Measurements from ENCODE around the gene CDH6.

The CDH6 gene

GRCh38 chr5:31247381-31247780 lies 53.9 kb downstream of the CDH6 start:
- no peak overlapping the region for H3K27ac ChIP-seq (ENCODE audit: low read depth, low read length)
- H3K27me3 ChIP-seq (ENCODE audit: control insufficient read depth, insufficient read depth, low read length): no peaks in the 10 kb centered on the region
- H3K36me3 ChIP-seq (ENCODE audit: control insufficient read depth, insufficient read depth, low read length): no peaks in the 10 kb centered on the region

GRCh38 chr5:31250201-31250600 lies 56.7 kb downstream of the CDH6 start:
- no peak overlapping the region for H3K9ac ChIP-seq (ENCODE audit: low read length)
- H3K9me3 ChIP-seq (ENCODE audit: control insufficient read depth, insufficient read depth, low read depth, low read length): no peaks in the 10 kb centered on the region
- no peaks in the 10 kb centered on the region for H3K36me3 ChIP-seq (ENCODE audit: control insufficient read depth, insufficient read depth, low read length)
- no peaks in the 10 kb centered on the region for H3K27me3 ChIP-seq (ENCODE audit: control insufficient read depth, insufficient read depth, low read length)
- H3K4me3 ChIP-seq (ENCODE audit: low read depth, low read length): no peak overlapping the region
- H3K27ac ChIP-seq (ENCODE audit: low read depth, low read length): no peak overlapping the region
- no peaks in the 10 kb centered on the region for H3K4me1 ChIP-seq (ENCODE audit: control insufficient read depth, insufficient read depth, low read length)

More at GRCh38 chr5:31247381-31247780, 53.9 kb downstream of the CDH6 start:
- H3K4me1 ChIP-seq (ENCODE audit: control insufficient read depth, insufficient read depth, low read length): no peaks in the 10 kb centered on the region
- no peak overlapping the region for H3K9ac ChIP-seq (ENCODE audit: low read length)
- H3K4me3 ChIP-seq (ENCODE audit: low read depth, low read length): no peak overlapping the region
- H3K9me3 ChIP-seq (ENCODE audit: control insufficient read depth, insufficient read depth, low read depth, low read length): no peaks in the 10 kb centered on the region

- no peak overlapping the region for H3K9ac ChIP-seq (ENCODE audit: low read length)
- no peak overlapping the region for H3K27ac ChIP-seq (ENCODE audit: low read depth, low read length)
- H3K9me3 ChIP-seq (ENCODE audit: control insufficient read depth, insufficient read depth, low read depth, low read length): no peaks in the 10 kb centered on the region
- H3K36me3 ChIP-seq (ENCODE audit: control insufficient read depth, insufficient read depth, low read length): no peaks in the 10 kb centered on the region
- H3K4me1 ChIP-seq (ENCODE audit: control insufficient read depth, insufficient read depth, low read length): no peaks in the 10 kb centered on the region
- no peaks in the 10 kb centered on the region for H3K27me3 ChIP-seq (ENCODE audit: control insufficient read depth, insufficient read depth, low read length)
- H3K4me3 ChIP-seq (ENCODE audit: low read depth, low read length): no peak overlapping the region
Observed at GRCh38 chr5:31251032-31251431, 57.5 kb downstream of the CDH6 start.

- H3K4me1 ChIP-seq (ENCODE audit: control insufficient read depth, insufficient read depth, low read length): no peaks in the 10 kb centered on the region
- H3K9me3 ChIP-seq (ENCODE audit: control insufficient read depth, insufficient read depth, low read depth, low read length): no peaks in the 10 kb centered on the region
- no peak overlapping the region for H3K4me3 ChIP-seq (ENCODE audit: low read depth, low read length)
- H3K27me3 ChIP-seq (ENCODE audit: control insufficient read depth, insufficient read depth, low read length): no peaks in the 10 kb centered on the region
- no peaks in the 10 kb centered on the region for H3K36me3 ChIP-seq (ENCODE audit: control insufficient read depth, insufficient read depth, low read length)
- no peak overlapping the region for H3K9ac ChIP-seq (ENCODE audit: low read length)
- no peak overlapping the region for H3K27ac ChIP-seq (ENCODE audit: low read depth, low read length)
Observed at GRCh38 chr5:31255041-31255440, 61.6 kb downstream of the CDH6 start.

- Histone ChIP-seq H3K9me3 (ENCODE audit: control insufficient read depth, insufficient read depth, low read depth, low read length) (no peaks in the 10 kb centered on the region), H3K9ac (ENCODE audit: low read length) (no peak overlapping the region), H3K27ac (ENCODE audit: low read depth, low read length) (no peak overlapping the region), H3K36me3 (ENCODE audit: control insufficient read depth, insufficient read depth, low read length) (no peaks in the 10 kb centered on the region), H3K27me3 (ENCODE audit: control insufficient read depth, insufficient read depth, low read length) (no peaks in the 10 kb centered on the region), H3K4me3 (ENCODE audit: low read depth, low read length) (no peak overlapping the region), H3K4me1 (ENCODE audit: control insufficient read depth, insufficient read depth, low read length) (peaks cover 5% of the 10 kb centered on the region; the same call in 1 of the 2 replicates)
Observed at GRCh38 chr5:31268256-31268655, 74.8 kb downstream of the CDH6 start.

GRCh38 chr5:31268686-31269085 lies 75.2 kb downstream of the CDH6 start:
- no peaks in the 10 kb centered on the region for H3K27me3 ChIP-seq (ENCODE audit: control insufficient read depth, insufficient read depth, low read length)
- no peaks in the 10 kb centered on the region for H3K36me3 ChIP-seq (ENCODE audit: control insufficient read depth, insufficient read depth, low read length)
- H3K4me1 ChIP-seq (ENCODE audit: control insufficient read depth, insufficient read depth, low read length): peaks cover 9% of the 10 kb centered on the region; the same call in 1 of the 2 replicates
- no peaks in the 10 kb centered on the region for H3K9me3 ChIP-seq (ENCODE audit: control insufficient read depth, insufficient read depth, low read depth, low read length)
- no peak overlapping the region for H3K27ac ChIP-seq (ENCODE audit: low read depth, low read length)
- H3K4me3 ChIP-seq (ENCODE audit: low read depth, low read length): no peak overlapping the region
- H3K9ac ChIP-seq (ENCODE audit: low read length): no peak overlapping the region

GRCh38 chr5:31269259-31269658 lies 75.8 kb downstream of the CDH6 start:
- H3K36me3 ChIP-seq (ENCODE audit: control insufficient read depth, insufficient read depth, low read length): no peaks in the 10 kb centered on the region
- H3K9ac ChIP-seq (ENCODE audit: low read length): no peak overlapping the region
- H3K4me3 ChIP-seq (ENCODE audit: low read depth, low read length): no peak overlapping the region
- peaks cover 14% of the 10 kb centered on the region; the same call in 1 of the 2 replicates for H3K4me1 ChIP-seq (ENCODE audit: control insufficient read depth, insufficient read depth, low read length)
- no peaks in the 10 kb centered on the region for H3K9me3 ChIP-seq (ENCODE audit: control insufficient read depth, insufficient read depth, low read depth, low read length)
- H3K27me3 ChIP-seq (ENCODE audit: control insufficient read depth, insufficient read depth, low read length): no peaks in the 10 kb centered on the region
- no peak overlapping the region for H3K27ac ChIP-seq (ENCODE audit: low read depth, low read length)

GRCh38 chr5:31270396-31270795 lies 76.9 kb downstream of the CDH6 start:
- Histone ChIP-seq H3K9ac (ENCODE audit: low read length) (no peak overlapping the region), H3K9me3 (ENCODE audit: control insufficient read depth, insufficient read depth, low read depth, low read length) (no peaks in the 10 kb centered on the region), H3K4me1 (ENCODE audit: control insufficient read depth, insufficient read depth, low read length) (peaks cover 14% of the 10 kb centered on the region; the same call in 1 of the 2 replicates), H3K27ac (ENCODE audit: low read depth, low read length) (no peak overlapping the region), H3K36me3 (ENCODE audit: control insufficient read depth, insufficient read depth, low read length) (no peaks in the 10 kb centered on the region), H3K27me3 (ENCODE audit: control insufficient read depth, insufficient read depth, low read length) (no peaks in the 10 kb centered on the region), H3K4me3 (ENCODE audit: low read depth, low read length) (no peak overlapping the region)

- Histone ChIP-seq H3K36me3 (ENCODE audit: control insufficient read depth, insufficient read depth, low read length) (no peaks in the 10 kb centered on the region), H3K9ac (ENCODE audit: low read length) (no peak overlapping the region), H3K4me1 (ENCODE audit: control insufficient read depth, insufficient read depth, low read length) (peaks cover 14% of the 10 kb centered on the region; the same call in 1 of the 2 replicates), H3K4me3 (ENCODE audit: low read depth, low read length) (no peak overlapping the region), H3K27me3 (ENCODE audit: control insufficient read depth, insufficient read depth, low read length) (no peaks in the 10 kb centered on the region), H3K9me3 (ENCODE audit: control insufficient read depth, insufficient read depth, low read depth, low read length) (no peaks in the 10 kb centered on the region), H3K27ac (ENCODE audit: low read depth, low read length) (no peak overlapping the region)
Observed at GRCh38 chr5:31271567-31271966, 78.1 kb downstream of the CDH6 start.

- Histone ChIP-seq H3K27me3 (ENCODE audit: control insufficient read depth, insufficient read depth, low read length) (no peaks in the 10 kb centered on the region), H3K4me3 (ENCODE audit: low read depth, low read length) (no peak overlapping the region), H3K27ac (ENCODE audit: low read depth, low read length) (no peak overlapping the region), H3K9me3 (ENCODE audit: control insufficient read depth, insufficient read depth, low read depth, low read length) (no peaks in the 10 kb centered on the region), H3K36me3 (ENCODE audit: control insufficient read depth, insufficient read depth, low read length) (no peaks in the 10 kb centered on the region), H3K4me1 (ENCODE audit: control insufficient read depth, insufficient read depth, low read length) (peaks cover 14% of the 10 kb centered on the region; the same call in 1 of the 2 replicates), H3K9ac (ENCODE audit: low read length) (no peak overlapping the region)
Observed at GRCh38 chr5:31273161-31273560, 79.7 kb downstream of the CDH6 start.

GRCh38 chr5:31273631-31274378 lies 80.3 kb downstream of the CDH6 start:
- no peaks in the 10 kb centered on the region for H3K36me3 ChIP-seq (ENCODE audit: control insufficient read depth, insufficient read depth, low read length)
- H3K9me3 ChIP-seq (ENCODE audit: control insufficient read depth, insufficient read depth, low read depth, low read length): no peaks in the 10 kb centered on the region
- no peaks in the 10 kb centered on the region for H3K27me3 ChIP-seq (ENCODE audit: control insufficient read depth, insufficient read depth, low read length)
- H3K27ac ChIP-seq (ENCODE audit: low read depth, low read length): no peak overlapping the region
- H3K9ac ChIP-seq (ENCODE audit: low read length): no peak overlapping the region
- H3K4me1 ChIP-seq (ENCODE audit: control insufficient read depth, insufficient read depth, low read length): peaks cover 14% of the 10 kb centered on the region; the same call in 1 of the 2 replicates
- no peak overlapping the region for H3K4me3 ChIP-seq (ENCODE audit: low read depth, low read length)
